ENCODE measurements around the gene PLOD3. TPM values are rescaled to one million over a fixed set of nuclear protein-coding genes. Genes with fewer than 3 reads are reported as not detected.

Gene PLOD3
- total RNA-seq, 1 experiment from 2014 or later = 48.3 TPM

- Mint-ChIP-seq H3K27me3 (ENCODE audit: low read depth) (no peaks in the 10 kb centered on the region), H3K4me3 (no peak overlapping the region), H3K36me3 (peaks cover 34% of the 10 kb centered on the region), H3K27ac (no peak overlapping the region), H3K4me1 (peaks cover 12% of the 10 kb centered on the region), H3K9me3 (no peaks in the 10 kb centered on the region)
- no peak for TF ChIP-seq ETV6 (CRISPR knock-in tag; IDR thresholded peaks at IDR 0.05)
- TF ChIP-seq, protein P1, sequence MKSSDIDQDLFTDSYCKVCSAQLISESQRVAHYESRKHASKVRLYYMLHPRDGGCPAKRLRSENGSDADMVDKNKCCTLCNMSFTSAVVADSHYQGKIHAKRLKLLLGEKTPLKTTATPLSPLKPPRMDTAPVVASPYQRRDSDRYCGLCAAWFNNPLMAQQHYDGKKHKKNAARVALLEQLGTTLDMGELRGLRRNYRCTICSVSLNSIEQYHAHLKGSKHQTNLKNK (CRISPR knock-in tag; IDR thresholded peaks at IDR 0.05) = no peak
- ChIA-PET POLR2A (no interaction called here), CTCF (no interaction called here)
- no peak for ATAC-seq
- no peak for DNase-seq (ENCODE audit: low spot score)
Observed at GRCh38 chr7:101225650-101226049, 8.3 kb upstream of the PLOD3 start.

DNA sequence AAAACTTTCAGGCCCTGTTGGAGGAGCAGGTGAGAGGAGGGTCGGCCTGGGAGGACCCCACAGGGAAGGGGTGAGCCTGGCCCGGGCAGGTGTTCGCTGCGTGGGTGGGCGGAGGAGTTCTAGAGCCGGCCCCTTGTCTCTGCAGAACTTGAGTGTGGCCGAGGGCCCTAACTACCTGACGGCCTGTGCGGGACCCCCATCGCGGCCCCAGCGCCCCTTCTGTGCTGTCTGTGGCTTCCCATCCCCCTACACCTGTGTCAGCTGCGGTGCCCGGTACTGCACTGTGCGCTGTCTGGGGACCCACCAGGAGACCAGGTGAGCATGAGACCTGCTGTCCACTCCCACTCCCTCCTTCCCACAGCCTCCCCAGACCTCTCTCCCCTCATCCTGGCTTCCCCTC is 6.1 kb upstream of the PLOD3 start:
- ATAC-seq (no peak), DNase-seq (ENCODE audit: low spot score) (no peak)
- Mint-ChIP-seq H3K4me1 (peaks cover 16% of the 10 kb centered on the region), H3K27ac (no peak overlapping the region), H3K9me3 (no peaks in the 10 kb centered on the region), H3K36me3 (peaks cover 34% of the 10 kb centered on the region), H3K27me3 (ENCODE audit: low read depth) (no peaks in the 10 kb centered on the region), H3K4me3 (no peak overlapping the region)
- POLR2A ChIA-PET = no interaction called here
- CTCF ChIA-PET = no interaction called here
- TF ChIP-seq ZNF317 (CRISPR knock-in tag; IDR thresholded peaks at IDR 0.05; ENCODE audit: borderline replicate concordance, low read depth) (no peak), CBFB (CRISPR knock-in tag; IDR thresholded peaks at IDR 0.05; ENCODE audit: low read depth) (no peak), ZNF512 (CRISPR knock-in tag; IDR thresholded peaks at IDR 0.05; ENCODE audit: borderline replicate concordance) (no peak), GABPB1 (CRISPR knock-in tag; IDR thresholded peaks at IDR 0.05) (no peak), FOXK1 (CRISPR knock-in tag; IDR thresholded peaks at IDR 0.05) (no peak), MYBL2 (CRISPR knock-in tag; IDR thresholded peaks at IDR 0.05) (no peak), ETV6 (CRISPR knock-in tag; IDR thresholded peaks at IDR 0.05) (no peak), AR (CRISPR knock-in tag; IDR thresholded peaks at IDR 0.05) (no peak), ATF6 (CRISPR knock-in tag; IDR thresholded peaks at IDR 0.05) (no peak), IRF2 (CRISPR knock-in tag; IDR thresholded peaks at IDR 0.05; ENCODE audit: borderline replicate concordance, low read depth) (no peak), E2F1 (CRISPR knock-in tag; IDR thresholded peaks at IDR 0.05) (no peak), ZNF121 (CRISPR knock-in tag; IDR thresholded peaks at IDR 0.05) (no peak), FOXP1 (CRISPR knock-in tag; IDR thresholded peaks at IDR 0.05; ENCODE audit: borderline replicate concordance) (no peak), SMAD4 (CRISPR knock-in tag; IDR thresholded peaks at IDR 0.05) (no peak), ZNF423 (CRISPR knock-in tag; IDR thresholded peaks at IDR 0.05) (no peak)
- TF ChIP-seq, protein P1 (CRISPR knock-in tag; IDR thresholded peaks at IDR 0.05) = no peak
- TF ChIP-seq, protein P2, sequence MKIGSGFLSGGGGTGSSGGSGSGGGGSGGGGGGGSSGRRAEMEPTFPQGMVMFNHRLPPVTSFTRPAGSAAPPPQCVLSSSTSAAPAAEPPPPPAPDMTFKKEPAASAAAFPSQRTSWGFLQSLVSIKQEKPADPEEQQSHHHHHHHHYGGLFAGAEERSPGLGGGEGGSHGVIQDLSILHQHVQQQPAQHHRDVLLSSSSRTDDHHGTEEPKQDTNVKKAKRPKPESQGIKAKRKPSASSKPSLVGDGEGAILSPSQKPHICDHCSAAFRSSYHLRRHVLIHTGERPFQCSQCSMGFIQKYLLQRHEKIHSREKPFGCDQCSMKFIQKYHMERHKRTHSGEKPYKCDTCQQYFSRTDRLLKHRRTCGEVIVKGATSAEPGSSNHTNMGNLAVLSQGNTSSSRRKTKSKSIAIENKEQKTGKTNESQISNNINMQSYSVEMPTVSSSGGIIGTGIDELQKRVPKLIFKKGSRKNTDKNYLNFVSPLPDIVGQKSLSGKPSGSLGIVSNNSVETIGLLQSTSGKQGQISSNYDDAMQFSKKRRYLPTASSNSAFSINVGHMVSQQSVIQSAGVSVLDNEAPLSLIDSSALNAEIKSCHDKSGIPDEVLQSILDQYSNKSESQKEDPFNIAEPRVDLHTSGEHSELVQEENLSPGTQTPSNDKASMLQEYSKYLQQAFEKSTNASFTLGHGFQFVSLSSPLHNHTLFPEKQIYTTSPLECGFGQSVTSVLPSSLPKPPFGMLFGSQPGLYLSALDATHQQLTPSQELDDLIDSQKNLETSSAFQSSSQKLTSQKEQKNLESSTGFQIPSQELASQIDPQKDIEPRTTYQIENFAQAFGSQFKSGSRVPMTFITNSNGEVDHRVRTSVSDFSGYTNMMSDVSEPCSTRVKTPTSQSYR (CRISPR knock-in tag; IDR thresholded peaks at IDR 0.05) = no peak
- TF ChIP-seq, protein P3, sequence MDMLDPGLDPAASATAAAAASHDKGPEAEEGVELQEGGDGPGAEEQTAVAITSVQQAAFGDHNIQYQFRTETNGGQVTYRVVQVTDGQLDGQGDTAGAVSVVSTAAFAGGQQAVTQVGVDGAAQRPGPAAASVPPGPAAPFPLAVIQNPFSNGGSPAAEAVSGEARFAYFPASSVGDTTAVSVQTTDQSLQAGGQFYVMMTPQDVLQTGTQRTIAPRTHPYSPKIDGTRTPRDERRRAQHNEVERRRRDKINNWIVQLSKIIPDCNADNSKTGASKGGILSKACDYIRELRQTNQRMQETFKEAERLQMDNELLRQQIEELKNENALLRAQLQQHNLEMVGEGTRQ (CRISPR knock-in tag; IDR thresholded peaks at IDR 0.05) = no peak
- TF ChIP-seq, protein P4, sequence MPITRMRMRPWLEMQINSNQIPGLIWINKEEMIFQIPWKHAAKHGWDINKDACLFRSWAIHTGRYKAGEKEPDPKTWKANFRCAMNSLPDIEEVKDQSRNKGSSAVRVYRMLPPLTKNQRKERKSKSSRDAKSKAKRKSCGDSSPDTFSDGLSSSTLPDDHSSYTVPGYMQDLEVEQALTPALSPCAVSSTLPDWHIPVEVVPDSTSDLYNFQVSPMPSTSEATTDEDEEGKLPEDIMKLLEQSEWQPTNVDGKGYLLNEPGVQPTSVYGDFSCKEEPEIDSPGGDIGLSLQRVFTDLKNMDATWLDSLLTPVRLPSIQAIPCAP (CRISPR knock-in tag; IDR thresholded peaks at IDR 0.05) = no peak
- TF ChIP-seq, protein P5, sequence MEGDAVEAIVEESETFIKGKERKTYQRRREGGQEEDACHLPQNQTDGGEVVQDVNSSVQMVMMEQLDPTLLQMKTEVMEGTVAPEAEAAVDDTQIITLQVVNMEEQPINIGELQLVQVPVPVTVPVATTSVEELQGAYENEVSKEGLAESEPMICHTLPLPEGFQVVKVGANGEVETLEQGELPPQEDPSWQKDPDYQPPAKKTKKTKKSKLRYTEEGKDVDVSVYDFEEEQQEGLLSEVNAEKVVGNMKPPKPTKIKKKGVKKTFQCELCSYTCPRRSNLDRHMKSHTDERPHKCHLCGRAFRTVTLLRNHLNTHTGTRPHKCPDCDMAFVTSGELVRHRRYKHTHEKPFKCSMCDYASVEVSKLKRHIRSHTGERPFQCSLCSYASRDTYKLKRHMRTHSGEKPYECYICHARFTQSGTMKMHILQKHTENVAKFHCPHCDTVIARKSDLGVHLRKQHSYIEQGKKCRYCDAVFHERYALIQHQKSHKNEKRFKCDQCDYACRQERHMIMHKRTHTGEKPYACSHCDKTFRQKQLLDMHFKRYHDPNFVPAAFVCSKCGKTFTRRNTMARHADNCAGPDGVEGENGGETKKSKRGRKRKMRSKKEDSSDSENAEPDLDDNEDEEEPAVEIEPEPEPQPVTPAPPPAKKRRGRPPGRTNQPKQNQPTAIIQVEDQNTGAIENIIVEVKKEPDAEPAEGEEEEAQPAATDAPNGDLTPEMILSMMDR (IDR thresholded peaks at IDR 0.05) = no peak

Measured in WTC11 (cell line).